WTC11 (cell line): ENCODE results near the gene DNAAF5.

Source experiments
- CTCF ChIP-seq: fragments of 200-600 bp; IDR thresholded peaks from 2 replicates; pipeline ENCODE4 v1.8.0; 2022; ENCODE audit warnings: antibody characterized with exemption
- E2F4 ChIP-seq: sonication (generic); formaldehyde crosslinking; IDR thresholded peaks from 2 replicates; pipeline ENCODE4 v1.8.1; 2022; ENCODE audit warnings: low read depth, mild to moderate bottlenecking, moderate library complexity, missing genetic modification reagents, borderline replicate concordance
- ESRRA ChIP-seq: sonication (generic); formaldehyde crosslinking; IDR thresholded peaks from 2 replicates; pipeline ENCODE4 v1.8.1; 2022; ENCODE audit warnings: mild to moderate bottlenecking, missing genetic modification reagents, borderline replicate concordance
- ETV6 ChIP-seq: sonication (generic); formaldehyde crosslinking; IDR thresholded peaks from 2 replicates; pipeline ENCODE4 v1.8.1; 2022; ENCODE audit warnings: mild to moderate bottlenecking, missing genetic modification reagents

- TF ChIP-seq CTCF = no peak
- no peak for TF ChIP-seq E2F4 (CRISPR knock-in tag)
- no peak for TF ChIP-seq ESRRA (CRISPR knock-in tag)
- no peak for TF ChIP-seq ETV6 (CRISPR knock-in tag)
These were observed 7.7 kb downstream of the DNAAF5 start for GRCh38 chr7:734214-734613.
